Renal cortical epithelial cell (primary cell): ENCODE results near the gene ATXN10. TPM values are rescaled to one million over a fixed set of nuclear protein-coding genes. Genes with fewer than 3 reads are reported as not detected.
"Not testable (repeated sequence)": the region's sequence is repeated elsewhere in the genome, so short reads cannot be mapped to it uniquely, and the experiment has no call there.

Source experiments
- DNase-seq: peaks from one replicate; pipeline ENCODE4 v3.0.0-alpha.2; 2011; ENCODE audit warnings: low read depth
- total RNA-seq: library from RNA; depleted of rRNA; stranded (reverse); fragments of >200 nt; gene quantifications from 2 replicates; pipeline ENCODE4 v1.2.3, GENCODE V29; 2014

ATXN10 gene
- total RNA-seq, 1 donor from 2014 or later = 458 TPM

DNA sequence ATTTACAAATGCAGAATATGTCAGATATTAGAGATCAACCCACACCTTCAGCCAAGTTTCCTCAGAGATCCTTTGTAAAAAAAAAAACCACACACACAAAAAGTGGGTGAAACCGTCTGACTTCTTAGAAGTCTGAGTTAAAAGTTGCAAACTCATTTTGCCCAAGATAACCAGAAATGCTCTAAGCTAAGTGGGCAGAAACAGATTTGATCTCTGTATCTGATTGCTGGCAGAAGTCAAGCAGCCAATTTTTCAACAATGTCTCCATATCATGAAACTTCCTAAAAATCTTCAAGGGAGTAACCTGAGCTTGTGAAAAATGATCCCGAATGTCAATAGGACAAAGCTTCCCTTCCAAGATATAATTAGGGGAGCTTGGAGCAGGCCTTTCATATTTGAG, 28.6 kb upstream of the ATXN10 start:
- DNase-seq = no peak

DNA sequence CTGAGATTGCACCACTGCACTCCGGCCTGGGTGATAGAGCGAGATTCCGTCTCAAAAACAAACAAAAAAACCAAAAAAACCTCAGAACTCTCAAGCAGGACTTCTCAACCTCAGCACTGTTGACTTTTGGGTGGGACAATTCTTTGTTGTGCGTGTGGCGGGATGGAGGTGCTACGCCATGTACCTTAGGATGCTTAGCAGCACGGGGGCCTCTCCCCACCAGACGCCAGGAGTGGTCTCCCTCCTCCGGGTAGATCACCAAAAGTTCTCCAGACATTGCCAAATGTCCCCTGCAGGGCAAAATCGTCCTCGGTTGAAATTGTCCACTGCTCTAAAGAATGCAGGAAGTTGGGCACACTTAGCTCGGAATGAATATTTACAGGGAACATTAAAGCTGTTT, 26.9 kb upstream of the ATXN10 start:
- peak; percentile 54 for DNase-seq

DNA sequence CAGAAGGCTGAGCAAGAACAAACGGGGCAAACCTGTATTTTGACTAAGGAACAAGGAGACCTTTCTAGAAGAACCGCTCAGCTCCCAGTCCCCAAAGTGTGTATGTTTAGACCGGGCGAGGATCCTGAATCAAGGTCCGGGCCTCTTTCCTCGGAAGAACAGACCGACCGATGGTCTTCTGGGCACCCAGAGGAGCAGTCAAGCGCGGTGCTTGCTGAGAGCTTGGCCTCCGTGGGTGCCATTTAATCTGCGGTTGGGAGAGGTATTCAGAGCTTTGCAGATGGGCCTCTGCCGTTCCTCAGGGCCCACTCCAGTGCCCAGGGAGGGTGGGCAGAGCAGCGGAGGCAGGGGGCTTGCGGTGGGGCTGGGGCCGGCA, 26.5 kb upstream of the ATXN10 start:
- DNase-seq = no peak

DNA sequence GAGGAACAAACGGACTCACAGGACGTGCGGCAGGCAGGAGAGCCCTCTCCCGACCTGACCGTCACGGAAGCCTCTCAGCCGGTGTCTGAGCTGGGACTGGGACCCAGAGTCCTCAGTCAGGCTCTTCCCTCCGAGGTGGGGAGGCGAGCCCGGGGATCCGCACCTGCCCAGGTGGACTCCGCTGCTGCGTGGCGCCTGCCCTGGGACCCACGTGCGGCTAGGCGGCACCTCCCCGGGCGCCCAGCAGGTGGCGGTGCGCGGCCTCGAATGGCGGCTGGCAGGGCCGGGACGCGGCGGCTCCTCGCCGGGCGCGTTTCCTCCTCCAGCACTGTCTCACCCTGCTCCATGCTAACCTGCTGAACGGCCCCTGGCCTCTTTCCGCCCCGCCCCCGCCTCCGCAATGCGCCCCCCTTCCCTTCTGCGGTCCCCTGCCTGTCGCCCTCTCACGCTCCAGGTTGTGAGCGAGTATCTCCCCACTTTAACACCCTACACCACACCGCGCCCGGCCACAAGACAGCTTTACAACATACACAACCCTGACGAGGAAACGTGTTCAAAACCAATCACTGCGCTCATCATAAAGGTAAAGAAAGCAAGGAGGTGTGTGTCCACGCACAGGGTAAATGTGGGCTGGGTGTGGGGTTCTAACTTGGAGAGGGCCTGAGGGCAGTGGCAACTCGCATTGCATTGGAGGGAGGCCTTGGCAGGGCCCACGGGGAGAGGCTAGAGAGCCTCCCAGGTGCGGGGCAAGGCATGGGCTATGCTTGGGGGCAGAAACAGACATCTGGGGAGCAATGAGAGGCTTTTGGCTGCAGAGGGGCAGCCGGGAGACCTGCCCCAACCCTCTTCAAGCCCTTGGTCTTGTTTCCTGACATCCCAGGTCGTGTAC, 25.9 kb upstream of the ATXN10 start:
- no peak for DNase-seq

DNA sequence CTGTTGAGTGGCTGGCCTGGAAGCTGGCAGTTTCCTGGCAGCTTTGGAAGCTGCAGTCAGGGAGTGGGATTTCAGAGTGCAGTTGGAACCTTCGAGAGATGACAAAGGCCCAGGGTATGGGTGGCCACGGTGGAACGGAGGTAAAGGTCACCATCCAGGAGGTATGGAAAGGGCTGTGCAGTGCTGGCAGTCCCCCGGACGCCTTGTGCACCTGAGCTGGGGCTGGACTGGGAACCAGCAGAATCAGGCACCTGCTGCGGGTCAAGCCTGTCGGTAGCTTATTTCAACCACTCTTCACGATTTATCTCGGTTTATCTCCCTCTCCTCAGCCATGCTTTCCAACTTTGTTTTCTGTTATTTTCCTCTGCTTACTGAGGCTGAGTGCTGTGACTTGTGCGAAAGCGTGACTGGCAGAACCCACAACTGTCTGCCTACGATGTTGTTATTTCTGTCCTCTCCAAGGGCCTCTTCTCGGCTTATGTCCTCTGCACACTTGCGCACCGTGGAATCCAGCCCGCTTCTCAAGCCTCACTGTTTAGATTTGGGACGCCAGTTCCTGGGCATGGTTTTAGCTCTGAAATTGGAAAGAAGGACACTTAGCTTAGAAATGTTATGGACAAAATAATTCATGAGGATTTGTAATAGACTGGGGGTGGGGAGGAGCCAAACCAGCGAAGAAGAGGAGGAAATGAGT, 24.0 kb upstream of the ATXN10 start:
- DNase-seq = no peak

DNA sequence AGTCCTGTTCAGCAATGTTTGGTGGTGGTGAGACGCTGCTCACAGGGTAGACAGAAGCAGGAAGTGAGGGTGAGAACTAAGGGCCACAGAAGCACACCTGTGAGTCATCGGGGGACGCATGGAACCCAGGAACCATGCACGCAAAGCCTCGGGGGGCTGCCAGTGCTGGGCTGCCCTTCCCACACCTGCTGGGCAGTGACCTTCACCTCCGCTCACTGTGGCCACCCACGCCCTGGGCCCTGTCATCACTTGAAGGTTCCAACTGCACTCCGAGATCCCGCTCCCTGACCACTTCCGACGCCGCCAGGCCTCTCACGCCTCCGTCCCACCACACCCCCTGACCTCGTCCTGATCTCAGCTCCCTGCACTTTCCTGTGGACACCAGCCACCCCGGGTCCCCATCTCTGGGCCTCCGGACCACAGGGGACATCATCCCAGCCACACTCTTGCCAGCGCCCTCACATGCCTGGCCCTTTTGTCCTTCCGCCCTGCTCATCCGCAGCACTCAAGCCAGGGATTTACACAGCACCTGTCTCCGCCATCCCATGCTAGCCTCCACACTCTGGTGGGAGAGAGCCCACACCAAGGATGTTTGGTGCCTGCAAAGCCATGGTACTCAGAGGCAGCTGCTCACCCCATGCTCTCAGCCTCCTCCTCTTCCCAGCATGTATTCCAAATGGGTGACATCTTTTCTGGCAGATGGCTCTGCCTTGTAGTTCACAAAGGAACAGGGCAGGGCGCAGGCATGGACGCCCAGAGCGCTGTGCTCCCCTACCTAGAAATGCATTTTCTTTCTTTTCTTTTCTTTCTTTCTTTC, 23.1 kb upstream of the ATXN10 start:
- no peak for DNase-seq

DNA sequence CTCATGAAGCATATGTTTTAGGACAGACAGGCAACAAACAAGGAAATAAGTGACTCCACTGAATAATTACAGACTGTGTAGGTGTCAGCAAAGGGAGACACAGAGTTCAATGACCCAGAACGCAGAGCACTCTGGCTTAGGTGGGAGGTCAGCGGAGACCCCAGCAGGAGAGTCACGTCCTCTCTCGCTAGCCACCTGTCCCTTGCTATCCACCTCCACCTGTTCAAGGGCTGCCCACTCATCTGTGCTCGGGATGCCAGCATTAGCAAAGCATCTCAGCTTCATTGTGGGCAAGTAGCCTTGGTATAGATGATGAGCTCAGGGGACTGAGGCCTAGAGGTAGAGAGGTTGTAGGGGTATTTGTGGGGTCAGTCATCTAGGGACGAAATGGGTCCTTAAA, 21.8 kb upstream of the ATXN10 start:
- DNase-seq = no peak

DNA sequence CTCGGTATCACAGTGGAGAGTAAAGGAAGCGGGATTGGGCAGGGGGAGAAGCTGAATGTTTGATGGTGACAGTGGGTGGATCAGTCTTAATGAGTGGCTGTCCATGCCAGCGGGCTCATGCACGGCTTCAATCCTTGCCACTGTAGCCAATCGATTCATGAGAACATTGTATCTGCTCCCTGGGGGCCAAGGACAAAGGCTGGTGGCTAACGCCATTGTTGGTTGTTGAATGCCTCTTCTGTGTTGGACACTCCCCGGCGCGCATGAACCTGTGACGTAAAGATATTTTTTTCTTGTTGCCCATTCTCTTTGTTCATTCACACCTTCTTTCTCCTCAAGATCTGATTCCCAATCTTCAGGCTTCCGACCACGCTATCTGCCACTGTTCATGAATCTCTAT, 20.9 kb upstream of the ATXN10 start:
- DNase-seq = no peak

DNA sequence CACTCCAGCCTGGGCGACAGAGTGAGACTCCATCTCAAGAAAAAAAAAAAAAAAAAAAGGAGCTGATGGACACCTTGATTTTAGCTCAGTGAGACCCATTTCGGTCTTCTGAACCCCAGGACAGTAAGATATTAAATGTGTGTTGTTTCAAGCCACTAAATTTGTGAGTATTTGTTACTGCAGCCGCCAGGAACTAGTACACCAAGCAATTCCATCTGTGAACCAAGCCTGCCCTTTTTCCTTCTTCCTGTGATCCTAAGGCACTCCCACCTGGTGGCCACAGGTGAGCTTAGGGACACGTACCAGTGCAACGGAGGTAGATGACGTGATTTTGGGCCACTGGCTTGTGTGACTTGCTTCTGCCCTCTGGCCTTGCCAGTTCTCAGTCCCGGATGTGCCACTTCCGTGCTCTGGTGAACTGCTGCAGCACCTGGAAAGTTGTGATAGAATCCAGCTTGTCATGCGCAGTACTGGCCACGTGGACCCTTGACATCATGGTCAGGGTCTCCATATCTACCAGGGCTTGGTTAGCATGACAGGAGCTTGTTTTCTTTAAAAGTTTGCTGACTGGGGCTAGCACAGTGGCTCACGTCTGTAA, 19.6 kb upstream of the ATXN10 start:
- no peak for DNase-seq

DNA sequence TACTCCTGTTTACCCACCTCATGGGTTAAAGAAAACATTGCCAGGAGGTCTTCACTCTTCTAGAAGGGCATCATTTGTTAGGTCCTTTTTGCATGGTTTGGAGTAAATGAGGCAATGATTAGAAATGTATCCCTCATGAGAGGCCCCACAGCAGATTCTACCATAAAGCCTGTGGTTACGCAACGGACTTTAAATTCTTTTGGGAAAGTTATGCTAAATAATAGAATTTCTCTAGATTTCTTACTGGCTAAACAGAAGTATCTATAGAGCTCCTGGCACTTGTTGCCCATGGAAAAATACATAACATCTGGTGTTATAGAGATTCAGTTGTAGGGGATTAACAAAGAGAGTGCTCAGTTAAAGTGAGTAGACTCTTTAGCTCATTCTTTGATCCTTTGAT, 15.1 kb upstream of the ATXN10 start:
- no peak for DNase-seq

DNA sequence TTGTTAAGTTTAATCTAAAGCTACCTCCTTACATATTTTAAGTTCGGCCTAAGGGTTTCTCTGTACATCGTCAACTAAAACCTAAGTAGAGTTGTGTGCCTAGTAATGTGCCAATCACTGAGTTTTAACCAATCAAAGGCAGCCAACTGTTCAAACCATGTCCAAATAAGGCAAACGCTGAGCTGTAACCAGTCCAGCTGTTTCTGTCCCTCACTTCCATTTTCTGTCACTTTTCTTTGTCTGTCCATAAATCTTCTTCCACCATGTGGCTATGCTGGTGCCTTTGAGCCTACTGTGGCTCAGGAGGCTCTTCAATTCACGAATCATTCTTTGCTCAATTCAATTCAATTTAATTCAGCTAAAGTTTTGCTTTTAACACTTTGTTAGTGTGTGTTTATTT, 13.9 kb upstream of the ATXN10 start:
- DNase-seq = no peak

DNA sequence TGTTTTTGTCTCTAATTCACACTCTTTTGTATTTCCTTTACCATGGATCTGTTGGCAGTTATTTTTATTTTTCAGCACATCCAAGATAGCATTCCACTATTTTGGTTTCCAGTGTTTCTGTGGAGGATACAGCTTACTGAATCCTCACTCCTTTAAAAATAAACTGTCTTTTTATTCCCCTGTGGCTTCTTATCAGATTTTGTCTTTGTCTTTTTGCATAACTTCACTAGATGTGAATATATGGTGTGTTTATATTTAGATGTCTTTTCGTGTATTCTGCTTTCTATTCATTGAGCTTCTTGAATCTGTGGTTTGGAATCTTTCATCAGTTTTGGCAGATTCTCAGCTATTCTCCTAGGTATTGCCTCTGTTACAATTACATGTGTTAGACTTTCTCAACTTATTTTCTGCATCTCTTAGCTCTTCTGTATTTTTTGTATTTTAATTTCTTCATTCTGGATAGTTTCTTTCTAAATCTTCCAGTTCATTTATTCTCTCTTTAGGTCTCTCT, 7.4 kb upstream of the ATXN10 start:
- no peak for DNase-seq

DNA sequence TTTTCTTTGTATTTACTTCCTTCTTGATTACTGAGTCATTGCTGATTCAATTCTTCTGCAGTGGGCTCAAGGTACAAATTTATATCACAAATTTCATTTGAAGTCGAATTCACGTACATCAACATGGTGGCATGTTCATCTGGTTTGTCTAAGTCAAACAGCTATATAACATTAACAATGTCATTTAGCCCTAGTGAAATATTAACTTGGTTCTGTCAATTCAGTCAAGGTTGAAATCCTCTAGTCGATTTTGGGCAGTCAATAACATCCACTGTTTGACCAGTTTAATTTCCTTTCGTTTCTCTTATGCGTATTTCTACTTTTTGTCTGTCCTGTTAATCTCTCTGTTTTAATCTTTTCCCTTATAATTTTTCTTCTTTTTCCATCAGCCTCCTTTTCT, 4.1 kb upstream of the ATXN10 start:
- no peak for DNase-seq

DNA sequence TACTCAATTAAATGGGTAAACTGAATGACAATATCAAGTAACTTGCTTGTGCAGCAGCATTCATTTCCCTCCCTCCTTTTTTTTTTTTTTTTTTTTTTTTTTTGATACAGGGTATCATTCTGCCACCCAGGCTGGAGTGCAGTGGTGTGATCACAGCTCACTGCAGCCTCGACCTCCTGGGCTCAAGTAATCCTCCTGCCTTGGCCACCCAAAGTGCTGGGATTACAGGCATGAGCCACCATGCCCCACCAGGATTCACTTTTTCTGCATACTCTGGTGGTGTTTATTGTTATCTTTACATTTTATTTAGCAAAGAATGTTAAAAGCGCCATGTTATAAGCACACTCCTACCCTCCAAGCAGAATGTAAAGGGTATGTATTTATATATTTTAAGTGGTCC, 1.3 kb upstream of the ATXN10 start:
- not testable (repeated sequence) for DNase-seq

DNA sequence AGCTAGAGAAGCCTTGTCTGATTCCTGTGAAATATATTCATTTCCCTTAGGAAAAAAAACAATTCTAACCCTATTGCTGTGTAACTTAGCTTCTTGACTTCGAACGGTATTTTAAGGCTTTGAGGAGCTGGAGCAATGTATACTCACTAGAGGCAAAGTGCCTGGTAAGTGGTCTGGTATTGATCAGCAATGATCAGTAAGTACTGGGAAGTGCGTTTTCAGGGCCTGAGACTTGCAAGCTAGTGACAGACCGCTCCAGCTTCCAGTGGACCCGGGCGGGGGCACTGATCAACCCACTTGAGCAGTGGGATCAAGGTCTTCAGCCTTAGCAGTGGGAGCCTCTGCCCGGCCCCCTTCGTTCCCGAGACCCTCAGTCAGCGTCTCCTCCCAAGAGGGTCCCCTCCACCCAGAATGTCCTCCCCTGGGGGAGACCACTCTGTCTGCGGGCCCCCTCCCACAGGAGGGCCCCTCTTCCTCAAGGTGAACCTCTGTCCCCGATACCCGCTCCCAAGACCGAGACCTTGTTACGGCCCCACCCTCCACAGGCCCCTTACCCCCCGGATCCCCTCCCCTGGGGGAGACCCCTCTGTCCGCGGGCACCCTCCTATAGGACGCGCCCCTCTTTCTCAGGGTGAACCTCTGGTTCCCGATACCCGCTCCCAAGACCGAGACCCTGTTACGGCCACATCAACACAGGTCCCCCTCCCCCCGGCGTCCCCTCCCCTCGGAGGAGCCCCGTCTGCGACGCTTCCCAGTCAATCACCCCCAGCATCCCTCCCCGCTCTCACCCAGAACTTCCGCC, 452 bp upstream of the ATXN10 start:
- DNase-seq = no peak

DNA sequence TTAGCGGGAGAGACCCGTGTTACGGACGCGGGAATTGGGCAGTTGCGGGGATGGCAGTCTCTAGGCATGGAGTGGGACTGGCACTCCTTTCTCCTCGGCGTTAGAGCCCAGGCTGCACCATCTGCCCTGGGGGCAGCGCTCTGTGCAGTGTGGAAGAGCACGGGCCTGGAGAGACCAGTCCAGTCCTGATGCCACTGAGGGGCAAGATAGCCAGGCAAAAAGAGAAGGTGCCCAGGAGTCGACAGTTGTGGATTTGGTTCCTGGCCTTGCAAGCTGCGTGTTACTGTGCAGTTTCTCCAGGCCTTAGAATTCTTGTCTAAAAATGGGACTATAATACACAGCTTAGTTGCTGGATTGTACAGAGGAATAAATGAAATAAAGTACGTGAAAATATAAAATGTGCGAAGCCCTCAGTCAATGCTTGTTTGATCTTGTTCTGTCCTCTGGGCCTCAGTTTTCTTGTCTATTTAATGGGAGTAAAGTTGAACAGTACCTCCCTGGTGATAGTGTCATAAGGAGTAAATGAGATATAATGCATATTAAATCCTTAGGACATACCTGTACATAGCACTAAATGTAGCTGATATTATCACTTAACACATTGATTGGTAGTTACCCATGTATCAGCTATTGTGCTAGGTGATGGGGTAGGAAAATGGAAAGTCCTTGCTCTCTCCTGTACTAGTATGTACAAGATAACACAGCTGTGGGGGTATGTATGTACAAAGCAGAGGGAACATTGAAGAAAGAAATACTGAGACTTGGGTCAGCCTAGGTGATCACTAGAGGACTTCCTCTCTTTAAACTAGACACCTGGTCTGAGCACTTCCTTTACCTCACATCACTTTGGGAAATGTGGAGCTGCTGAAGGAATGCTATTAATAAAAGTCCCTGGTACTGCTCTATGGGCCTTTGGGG, 1.2 kb downstream of the ATXN10 start:
- DNase-seq = no peak

DNA sequence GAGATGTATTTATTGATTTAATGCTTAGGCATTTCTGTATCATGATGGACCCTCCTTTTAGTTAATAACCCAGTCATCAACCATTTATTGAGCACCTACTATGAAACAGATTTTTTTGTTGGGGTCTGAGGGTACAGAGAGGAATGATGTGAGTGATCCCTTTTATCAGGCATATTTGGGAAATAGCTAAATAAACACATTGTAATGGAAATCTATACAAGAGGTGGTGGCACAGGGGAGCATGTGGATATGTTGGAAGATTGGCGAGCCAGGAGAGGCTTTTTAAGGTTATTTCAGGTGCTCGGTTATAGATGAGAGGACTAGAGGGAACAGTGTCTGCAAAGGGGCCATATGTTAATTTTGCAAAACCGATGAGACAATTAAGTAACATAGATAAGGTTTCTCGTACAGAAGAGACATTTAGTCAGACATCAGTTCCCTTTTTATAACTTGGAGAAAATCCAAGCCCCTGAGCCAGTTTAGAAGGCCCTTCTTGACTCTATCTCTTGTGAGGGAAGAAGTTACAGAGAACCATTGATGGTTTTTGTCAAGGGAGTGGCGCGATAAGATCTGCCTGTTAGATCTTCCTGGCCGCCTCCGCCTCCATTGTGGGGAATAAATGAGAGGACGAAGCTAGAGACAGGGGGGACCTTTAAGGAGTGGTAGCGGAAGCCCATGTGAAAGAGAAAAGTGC, 2.0 kb downstream of the ATXN10 start:
- DNase-seq = no peak

DNA sequence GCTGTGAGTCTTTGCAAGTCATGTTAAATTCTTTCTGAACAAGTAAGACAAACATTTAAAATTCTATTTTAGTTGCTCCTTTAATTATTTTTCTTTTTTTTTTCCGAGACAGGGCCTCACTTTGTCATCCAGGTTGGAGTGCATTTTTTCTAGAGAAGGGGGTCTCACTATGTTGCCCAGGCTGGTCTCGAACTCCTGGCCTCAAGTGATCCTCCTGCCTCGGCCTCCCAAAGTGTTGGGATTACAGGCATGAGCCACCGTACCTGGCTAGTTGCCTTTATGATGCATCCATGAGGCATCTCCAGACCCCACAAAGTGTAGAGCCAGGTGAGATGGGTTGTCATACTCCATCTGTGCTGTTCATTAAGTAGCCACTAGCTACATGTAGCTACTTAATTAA, 4.4 kb downstream of the ATXN10 start:
- no peak for DNase-seq

DNA sequence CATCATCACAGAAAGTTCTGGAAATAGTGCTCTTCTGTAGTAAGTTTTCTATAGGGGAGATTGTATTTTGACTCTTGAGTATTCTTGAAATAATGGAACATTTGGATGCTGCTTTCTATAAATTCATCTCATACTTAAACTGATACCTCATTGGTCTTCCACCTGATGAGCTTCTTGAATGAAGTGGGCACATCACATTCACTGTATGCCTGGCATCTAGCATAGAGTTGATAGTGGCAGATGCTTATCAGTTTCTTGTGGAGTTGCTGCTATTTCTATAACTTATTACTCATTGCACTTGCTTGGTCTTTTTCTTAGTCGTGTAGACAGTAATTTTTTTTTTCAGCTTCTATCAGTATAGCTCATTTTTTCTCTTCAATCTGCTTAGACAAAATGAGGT, 5.4 kb downstream of the ATXN10 start:
- no peak for DNase-seq
